Measurements from ENCODE around the gene AANAT.

Gene AANAT

DNA sequence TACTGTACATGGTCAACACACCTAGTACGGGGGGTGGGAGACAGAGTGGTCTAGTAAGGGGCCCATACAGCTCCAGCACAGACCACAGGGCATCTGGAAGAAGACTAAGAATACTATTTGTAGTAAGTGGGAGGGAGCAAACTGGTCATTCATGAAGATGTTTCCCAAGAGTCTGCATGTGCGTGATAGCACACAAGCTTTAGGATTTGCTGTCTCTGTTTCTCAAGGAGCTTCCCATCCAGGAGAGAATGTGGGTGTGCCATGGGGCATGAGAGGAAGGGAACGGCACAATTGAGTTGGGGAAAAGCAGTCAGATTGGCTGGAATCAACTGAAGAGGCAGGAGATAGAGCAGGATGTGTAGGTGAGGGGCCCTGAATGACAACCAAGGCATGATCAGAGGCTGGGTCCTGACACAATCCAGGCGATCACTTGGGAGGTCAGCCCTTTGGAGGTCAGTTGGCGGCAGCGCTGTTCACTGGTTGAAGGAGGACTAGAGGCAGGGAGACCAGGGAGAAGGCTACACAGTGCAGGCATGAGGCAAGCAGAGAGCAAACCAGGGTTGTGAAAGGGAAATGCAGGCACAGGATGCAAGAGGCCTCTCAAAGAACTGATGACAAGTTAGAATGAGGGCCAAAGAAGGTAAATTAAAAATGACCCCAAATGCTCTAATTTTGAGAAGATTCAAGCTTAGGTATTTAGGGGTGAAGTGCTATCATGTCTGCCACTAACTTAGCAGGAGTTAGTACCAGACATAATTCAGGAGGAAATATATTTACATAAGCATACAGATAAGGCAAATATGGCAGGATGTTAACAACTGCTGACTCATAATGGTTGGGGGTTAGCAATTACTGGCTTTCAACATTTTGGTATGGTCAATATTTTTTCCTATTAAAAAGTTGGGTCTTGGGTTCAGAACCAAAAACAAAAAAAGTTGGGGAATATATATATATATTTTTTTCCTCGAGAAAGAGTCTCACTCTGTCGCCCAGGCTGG is 24.8 kb upstream of the AANAT start:
- DNase-seq (ENCODE audit: low read depth) = no peak

DNA sequence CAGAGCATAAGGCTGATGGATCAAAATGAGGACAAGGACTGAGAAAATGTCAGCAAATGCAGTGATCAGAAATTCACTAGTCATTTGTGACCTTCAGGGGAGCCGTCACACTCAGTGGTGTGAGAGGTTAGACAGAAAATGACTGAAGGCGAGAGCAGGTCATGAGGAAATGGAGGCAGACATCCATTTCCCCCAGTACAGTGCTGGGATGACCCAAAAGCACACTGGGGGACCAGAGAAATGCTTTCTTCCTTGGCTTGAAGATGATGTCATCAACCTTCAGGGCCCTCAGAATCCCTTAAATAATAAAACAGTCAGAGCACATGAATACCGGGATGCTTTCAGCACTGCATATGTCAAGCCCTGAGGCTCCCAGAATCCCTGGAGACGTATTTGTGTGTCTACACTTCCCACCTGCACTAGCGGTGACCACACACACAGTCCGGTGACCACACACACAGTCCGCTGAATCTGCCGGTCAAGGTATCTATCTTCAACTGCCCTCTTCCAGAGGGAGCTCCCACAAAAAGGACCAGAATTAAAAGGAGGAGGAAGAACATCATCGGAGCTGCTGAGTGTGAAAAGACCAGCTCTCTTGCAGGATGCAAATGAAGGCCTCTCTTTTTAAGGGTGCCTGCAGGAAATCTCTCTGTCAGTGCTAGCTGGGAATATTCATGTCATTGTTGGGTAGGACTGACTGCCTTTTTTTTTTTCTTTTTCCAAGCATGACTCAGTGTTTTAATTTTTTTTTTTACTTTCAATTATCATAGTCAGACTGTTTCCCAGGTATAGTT is 22.7 kb upstream of the AANAT start:
- DNase-seq (ENCODE audit: low read depth) = no peak

DNA sequence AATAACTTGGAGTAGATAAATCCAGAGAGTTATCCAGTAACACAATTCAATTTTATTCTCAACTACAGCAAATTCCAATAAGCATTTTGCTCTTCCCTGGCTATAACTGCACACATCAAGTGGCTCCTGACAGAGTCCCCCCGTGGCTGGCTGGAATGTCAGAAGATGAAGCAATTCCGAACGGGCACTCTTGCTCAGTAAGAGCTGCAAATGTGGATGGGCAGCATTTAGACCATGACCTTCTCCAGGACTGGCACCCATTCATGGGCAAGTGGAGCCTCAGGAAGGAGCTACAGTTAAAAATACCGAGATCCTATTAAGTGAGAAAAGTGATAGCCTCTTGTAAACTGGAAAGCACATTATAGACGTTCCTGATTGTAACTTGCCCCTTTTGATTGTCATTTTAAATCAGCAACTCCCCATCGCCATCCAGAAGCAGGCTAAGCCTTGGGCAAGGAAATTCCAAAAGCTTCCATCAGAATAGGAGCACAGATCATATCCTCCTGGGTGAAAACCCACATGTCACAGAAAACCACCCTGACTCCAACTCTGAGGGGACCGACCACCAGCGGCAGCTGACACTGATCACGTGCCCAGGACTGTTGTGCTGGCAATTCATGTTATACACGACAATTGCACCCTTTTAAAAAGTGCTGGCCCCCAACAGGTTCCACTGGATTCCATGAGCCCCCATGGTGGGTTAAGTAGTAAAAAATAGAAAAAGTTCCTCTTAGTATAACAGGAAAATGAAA is 21.5 kb upstream of the AANAT start:
- DNase-seq (ENCODE audit: low read depth) = no peak

GRCh38 chr17:76446449-76447231 is 20.8 kb upstream of the AANAT start:
- no peak for DNase-seq (ENCODE audit: low read depth)

DNA sequence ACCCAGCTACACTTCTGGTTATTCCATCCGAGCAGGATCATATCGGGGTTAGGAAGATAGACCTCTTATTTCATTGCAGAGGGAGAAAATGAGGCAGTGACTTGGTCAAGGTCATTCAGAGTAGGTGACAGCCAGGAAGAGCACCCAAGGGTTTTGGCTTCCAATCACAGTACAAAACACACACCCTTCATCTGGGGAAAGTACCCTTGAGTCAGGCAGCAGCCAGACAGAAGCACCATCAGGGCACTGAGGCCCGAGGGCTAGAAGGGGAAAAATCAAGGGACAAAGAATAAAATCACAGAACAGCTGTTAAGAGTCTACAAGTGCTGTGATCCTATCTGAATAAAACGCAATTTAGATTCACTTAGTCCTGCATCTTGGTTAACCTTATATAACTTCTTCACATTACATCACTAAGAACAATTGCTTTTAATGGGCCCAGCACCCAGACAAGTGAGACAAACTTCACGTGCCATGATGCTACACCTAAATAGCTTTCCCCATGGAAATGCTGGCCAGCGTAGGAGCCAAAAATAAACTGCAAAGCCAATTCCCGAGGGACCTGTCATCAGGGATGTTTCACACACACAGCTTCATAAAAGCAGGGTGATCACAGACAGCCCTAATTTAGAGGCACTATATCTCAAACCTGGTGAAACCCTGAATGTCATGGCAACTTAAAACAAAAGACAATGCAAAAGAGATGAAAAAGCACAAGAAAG is 19.3 kb upstream of the AANAT start:
- no peak for DNase-seq (ENCODE audit: low read depth)

DNA sequence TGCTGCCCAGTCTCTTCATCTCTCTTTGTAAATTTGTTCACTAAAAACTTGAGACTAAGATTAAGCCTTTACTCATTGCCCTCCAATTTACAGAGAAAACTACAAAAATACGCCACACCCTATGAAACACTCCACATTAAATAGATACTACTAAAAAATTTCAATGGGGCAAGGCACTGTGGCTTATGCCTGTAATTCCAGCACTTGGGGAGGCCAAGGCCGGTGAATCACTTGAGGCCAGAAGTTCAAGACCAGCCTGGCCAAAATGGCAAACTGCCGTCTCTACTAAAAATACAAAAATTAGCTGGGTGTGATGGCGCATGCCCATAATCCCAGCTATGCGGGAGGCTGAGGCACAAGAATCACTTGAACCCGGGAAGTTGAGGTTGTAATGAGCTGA is 18.3 kb upstream of the AANAT start:
- no peak for DNase-seq (ENCODE audit: low read depth)

DNA sequence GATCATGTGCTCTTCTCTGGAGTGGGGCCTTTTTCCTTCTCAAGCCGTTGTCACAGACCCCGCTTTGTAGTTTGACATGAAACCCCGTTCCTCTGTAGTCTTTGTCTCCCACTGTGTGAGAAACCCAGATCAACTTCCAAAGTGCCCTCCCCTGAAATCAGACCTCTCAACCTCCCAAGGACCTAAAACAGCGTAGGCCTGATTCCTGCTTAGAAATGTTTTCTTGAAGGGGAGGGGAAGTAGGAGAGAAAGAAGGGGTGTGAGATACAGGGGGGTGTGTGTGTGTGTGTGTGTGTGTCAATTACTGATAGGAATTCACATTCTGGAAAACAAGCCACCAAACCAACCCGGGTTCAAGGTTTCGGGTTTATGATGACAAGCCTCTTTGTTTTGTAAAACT is 15.9 kb upstream of the AANAT start:
- DNase-seq (ENCODE audit: low read depth) = no peak

GRCh38 chr17:76452127-76452659 is 15.2 kb upstream of the AANAT start:
- no peak for DNase-seq (ENCODE audit: low read depth)

GRCh38 chr17:76452660-76453430 is 14.6 kb upstream of the AANAT start, which contains the start of gene UBE2O:
Gene UBE2O, minus strand, starts transcription at chr17:76453152. Its CDS starts 11 bp downstream, at chr17:76453141.
- peak; percentile 82 for DNase-seq (ENCODE audit: low read depth)

DNA sequence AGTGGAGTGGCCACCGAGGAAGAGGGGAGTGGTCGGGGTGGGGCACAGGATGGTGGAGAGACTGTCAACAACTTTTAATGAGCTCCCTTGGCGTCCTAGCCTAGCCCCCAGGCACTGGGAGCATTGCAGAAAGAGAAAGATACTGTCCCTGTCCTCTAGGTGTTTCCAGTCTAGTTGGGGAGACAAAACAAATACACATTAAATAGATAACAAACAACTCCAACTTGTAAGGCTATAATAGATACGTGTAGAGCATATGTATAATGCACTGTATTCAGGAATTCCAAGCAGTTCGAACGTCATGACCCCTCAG is 14.0 kb upstream of the AANAT start:
- DNase-seq (ENCODE audit: low read depth) = no peak

DNA sequence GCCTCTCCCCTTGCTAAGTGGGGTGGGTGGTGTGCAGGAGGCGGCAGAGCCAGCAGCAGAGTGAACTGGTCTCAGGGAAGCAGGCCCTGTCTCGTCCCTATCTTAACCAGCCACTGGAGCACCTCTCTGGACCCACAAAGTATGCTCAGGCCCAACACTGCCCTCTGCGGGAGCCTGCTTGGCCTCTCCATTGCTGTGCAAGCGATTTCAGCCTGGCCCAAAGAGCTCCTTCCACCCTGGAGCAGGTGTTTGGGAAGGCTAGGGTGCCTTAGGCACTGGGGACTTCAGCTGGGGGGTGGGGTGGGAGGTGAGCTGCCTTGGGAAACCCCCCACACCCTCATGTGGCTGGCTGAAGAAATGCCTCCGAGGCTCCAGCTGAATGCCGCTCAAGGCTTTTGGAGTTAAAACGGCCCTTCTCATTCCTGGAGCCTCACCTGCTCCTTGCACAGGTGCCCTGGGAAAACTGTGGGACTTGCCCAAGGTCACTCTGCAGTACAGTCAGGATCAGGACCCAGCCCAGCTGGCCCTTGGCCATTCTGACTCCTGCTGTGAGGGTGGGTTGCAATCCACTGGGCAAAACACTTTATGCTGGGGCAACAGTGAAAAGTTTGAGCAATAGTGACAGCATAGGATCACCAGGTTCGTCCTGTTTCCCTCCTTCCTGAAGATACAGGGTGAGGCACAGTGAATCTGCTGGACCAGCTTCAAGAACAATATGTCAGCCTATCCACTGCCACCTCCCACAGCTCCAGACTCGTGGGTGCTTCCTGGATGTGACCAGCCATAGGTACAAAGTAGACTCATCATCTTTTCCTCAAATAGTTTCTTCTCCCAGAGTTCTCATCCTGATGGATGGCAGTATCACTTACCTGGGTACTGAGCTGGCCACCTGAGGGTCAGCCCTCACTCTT is 8.6 kb upstream of the AANAT start:
- no peak for DNase-seq (ENCODE audit: low read depth)

DNA sequence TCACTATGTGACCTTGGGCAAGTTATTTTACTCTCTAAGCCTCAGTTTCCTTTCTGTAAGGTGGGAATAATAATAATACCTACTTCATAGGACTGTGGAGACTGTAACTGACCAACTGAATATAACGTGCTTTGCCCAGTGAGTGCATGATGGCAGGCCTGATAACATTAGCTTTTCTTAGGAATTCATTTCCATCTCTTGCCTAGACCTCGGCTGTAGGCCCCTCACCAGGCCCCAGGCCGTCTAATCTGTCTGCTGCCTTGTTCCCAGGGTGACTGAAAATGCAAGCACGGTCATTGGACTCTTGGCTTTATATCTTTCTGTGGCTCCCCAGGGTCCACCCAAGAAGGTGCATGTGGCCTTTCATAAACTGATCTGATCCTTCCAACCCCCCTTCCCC is 7.7 kb upstream of the AANAT start:
- no peak for DNase-seq (ENCODE audit: low read depth)

DNA sequence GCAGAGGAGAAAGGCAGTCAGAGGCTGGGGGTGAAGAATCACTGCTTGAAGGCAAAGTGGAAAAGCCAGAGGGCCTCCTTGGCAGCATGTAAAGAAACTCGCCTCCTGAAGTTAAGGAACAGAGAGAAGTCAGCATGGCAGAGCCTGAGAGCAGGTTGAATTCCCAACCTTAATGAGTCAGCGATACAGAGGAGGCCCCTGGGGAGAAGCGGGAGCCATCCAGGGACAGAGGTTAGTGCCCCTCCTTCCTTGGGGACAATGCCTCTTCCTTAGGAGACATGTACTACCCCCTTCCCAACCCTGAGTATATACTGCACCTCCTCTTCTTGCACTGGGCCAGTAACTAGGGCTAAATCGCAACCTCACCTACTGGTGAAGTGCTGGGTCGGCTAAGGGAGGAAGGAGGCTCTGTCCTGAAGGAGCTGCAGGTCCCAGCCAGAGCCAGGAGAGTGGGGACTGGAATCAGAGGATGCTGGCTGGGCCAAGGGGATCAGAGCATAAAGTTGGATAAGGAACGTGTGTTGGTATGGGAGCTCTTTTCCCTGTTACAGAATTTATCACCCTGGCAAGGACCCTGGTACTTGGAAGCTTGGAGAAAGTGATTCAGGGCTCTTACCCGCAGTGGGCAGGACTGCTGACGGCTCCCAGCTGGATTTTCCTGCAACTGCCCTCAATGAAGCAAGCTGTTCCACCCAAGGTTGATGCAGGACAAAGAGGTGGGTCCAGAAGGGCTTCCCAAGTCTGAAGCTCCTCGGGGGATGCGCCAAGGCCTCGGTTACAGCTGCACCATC is 5.4 kb upstream of the AANAT start:
- DNase-seq (ENCODE audit: low read depth) = no peak

DNA sequence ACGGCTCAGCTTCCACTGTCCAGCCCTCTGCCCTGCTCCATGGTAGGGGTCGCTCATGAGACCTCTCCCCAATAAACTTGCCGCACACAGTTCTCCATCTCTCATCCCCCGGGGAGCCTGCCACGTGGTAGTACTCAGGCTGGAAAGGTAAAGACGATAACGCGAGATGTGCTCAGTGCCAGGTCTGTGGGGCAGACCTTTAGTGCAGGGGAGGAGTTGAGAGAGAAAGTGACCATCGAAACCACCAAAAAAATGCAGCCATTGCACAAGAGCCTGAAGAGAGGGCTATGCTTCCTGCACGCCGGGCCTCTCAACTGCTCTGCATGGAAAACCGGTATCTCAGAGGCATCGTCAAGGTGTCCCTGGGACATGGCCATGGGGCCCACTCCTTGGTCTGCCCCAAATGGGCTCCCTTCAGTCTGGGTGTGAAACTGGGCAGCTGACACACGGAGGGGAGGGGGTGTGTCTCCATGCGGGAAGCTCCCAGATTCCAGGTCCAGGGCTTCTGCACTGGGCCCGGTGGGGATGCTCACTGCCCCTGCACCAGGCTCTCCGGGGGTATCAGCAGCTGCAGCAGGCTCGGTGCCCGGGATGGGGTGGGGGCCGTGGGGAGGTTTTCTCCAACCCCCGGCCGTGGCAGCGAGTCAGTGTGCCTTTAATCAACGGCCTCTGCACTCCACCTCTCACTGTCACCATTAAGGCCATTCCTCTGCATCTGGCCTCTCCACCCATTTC is 4.7 kb upstream of the AANAT start:
- DNase-seq (ENCODE audit: low read depth) = no peak

DNA sequence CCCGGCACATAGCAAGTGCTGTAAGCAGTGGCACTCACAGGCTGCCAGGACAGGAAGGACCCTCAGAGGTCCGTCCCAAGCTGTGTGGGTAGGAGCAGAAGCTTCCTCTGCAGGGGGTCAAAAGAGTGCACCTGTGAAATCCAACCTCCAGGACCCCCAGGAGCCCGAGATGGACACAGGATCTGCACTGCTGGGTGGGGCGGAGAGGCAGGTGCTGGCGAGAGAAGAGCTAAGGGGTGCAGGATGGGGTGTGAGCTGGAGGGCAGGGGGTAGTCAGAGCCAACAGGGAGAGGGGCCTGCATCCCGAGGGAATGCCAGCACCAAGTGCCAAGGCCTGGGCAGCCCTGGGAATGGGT is 650 bp upstream of the AANAT start:
- DNase-seq (ENCODE audit: low read depth) = no peak

GRCh38 chr17:76467809-76468633 is 618 bp downstream of the AANAT start:
- DNase-seq (ENCODE audit: low read depth) = no peak

- DNase-seq (ENCODE audit: low read depth) = no peak
Measured at GRCh38 chr17:76468634-76469010, 1.2 kb downstream of the AANAT start.

Data from stimulated activated CD8-positive, alpha-beta memory T cell treated with anti-CD3 and anti-CD28 coated beads, Interleukin-12 subunit alpha, Interleukin-12 subunit beta, amount 100 ng/mL, for 1 hour (primary cell).